Measurements from ENCODE around the gene CTNNA3.
"Not testable (repeated sequence)": the region's sequence is repeated elsewhere in the genome, so short reads cannot be mapped to it uniquely, and the experiment has no call there.

The CTNNA3 gene

GRCh38 chr10:67539312-67539711, 156.7 kb downstream of the CTNNA3 start:
- Mint-ChIP-seq H3K27me3 (peaks cover 0 to 5% of the 10 kb centered on the region in 2 donors), H3K27ac (no peak overlapping the region), H3K36me3 (no peaks in the 10 kb centered on the region), H3K4me1 (no peaks in the 10 kb centered on the region), H3K9me3 (no peaks in the 10 kb centered on the region), H3K4me3 (no peak overlapping the region)
- DNase-seq (no peak), ATAC-seq (replicated peaks) (no peak)

- ATAC-seq (replicated peaks) = no peak
- Mint-ChIP-seq H3K36me3 (no peaks in the 10 kb centered on the region), H3K27ac (no peak overlapping the region), H3K9me3 (no peaks in the 10 kb centered on the region), H3K4me1 (no peaks in the 10 kb centered on the region), H3K4me3 (no peak overlapping the region), H3K27me3 (peaks cover 0 to 6% of the 10 kb centered on the region in 2 donors)
- DNase-seq = no peak
Measured at GRCh38 chr10:67537906-67538305, 158.1 kb downstream of the CTNNA3 start.

- Mint-ChIP-seq H3K27ac (no peak overlapping the region), H3K4me3 (no peak overlapping the region), H3K36me3 (no peaks in the 10 kb centered on the region), H3K9me3 (no peaks in the 10 kb centered on the region), H3K4me1 (no peaks in the 10 kb centered on the region), H3K27me3 (peaks cover 10 to 15% of the 10 kb centered on the region in 2 donors)
- DNase-seq = no peak
- ATAC-seq (replicated peaks) = no peak
Measured at GRCh38 chr10:67533376-67533775, 162.6 kb downstream of the CTNNA3 start.

- H3K4me3 Mint-ChIP-seq; H3K27ac Mint-ChIP-seq; ATAC-seq (replicated peaks); H3K36me3 Mint-ChIP-seq; H3K9me3 Mint-ChIP-seq; H3K4me1 Mint-ChIP-seq; DNase-seq: not testable (repeated sequence)
- peaks cover 10 to 15% of the 10 kb centered on the region in 2 donors for H3K27me3 Mint-ChIP-seq
Measured at GRCh38 chr10:67530990-67531389, 165.0 kb downstream of the CTNNA3 start.

GRCh38 chr10:67527351-67527750, 168.6 kb downstream of the CTNNA3 start:
- Mint-ChIP-seq H3K36me3 (no peaks in the 10 kb centered on the region), H3K27ac (no peak overlapping the region), H3K9me3 (no peaks in the 10 kb centered on the region), H3K4me1 (no peaks in the 10 kb centered on the region), H3K27me3 (peaks cover 4 to 6% of the 10 kb centered on the region in 2 donors), H3K4me3 (no peak overlapping the region)
- DNase-seq (no peak), ATAC-seq (replicated peaks) (no peak)

- Mint-ChIP-seq H3K27me3 (no peaks in the 10 kb centered on the region), H3K9me3 (no peaks in the 10 kb centered on the region)
Measured at GRCh38 chr10:67521546-67521945, 174.4 kb downstream of the CTNNA3 start.

GRCh38 chr10:67520924-67521520, 175.0 kb downstream of the CTNNA3 start:
- ATAC-seq (replicated peaks) (peak; percentile 69 to 85), DNase-seq (no peak)
- Mint-ChIP-seq H3K27ac (no peak overlapping the region), H3K9me3 (no peaks in the 10 kb centered on the region), H3K27me3 (no peaks in the 10 kb centered on the region), H3K36me3 (no peaks in the 10 kb centered on the region), H3K4me3 (no peak overlapping the region), H3K4me1 (peaks cover 0 to 1% of the 10 kb centered on the region in 2 donors)

More at GRCh38 chr10:67521546-67521945, 174.4 kb downstream of the CTNNA3 start:
- Mint-ChIP-seq H3K36me3 (no peaks in the 10 kb centered on the region), H3K4me1 (peaks cover 0 to 1% of the 10 kb centered on the region in 2 donors), H3K27ac (no peak overlapping the region), H3K4me3 (no peak overlapping the region)
- no peak for ATAC-seq (replicated peaks)
- DNase-seq = no peak

- ATAC-seq (replicated peaks) (no peak), DNase-seq (no peak)
- H3K4me1 Mint-ChIP-seq = peaks cover 0 to 1% of the 10 kb centered on the region in 2 donors
- H3K36me3 Mint-ChIP-seq = no peaks in the 10 kb centered on the region
- no peaks in the 10 kb centered on the region for H3K27me3 Mint-ChIP-seq
- H3K9me3 Mint-ChIP-seq = no peaks in the 10 kb centered on the region
- no peak overlapping the region for H3K27ac Mint-ChIP-seq
- H3K4me3 Mint-ChIP-seq = no peak overlapping the region
Measured at GRCh38 chr10:67519434-67519833, 176.6 kb downstream of the CTNNA3 start.

GRCh38 chr10:67518756-67519155, 177.2 kb downstream of the CTNNA3 start:
- Mint-ChIP-seq H3K4me1 (peaks cover 0 to 1% of the 10 kb centered on the region in 2 donors), H3K36me3 (no peaks in the 10 kb centered on the region), H3K4me3 (no peak overlapping the region), H3K9me3 (no peaks in the 10 kb centered on the region), H3K27ac (no peak overlapping the region), H3K27me3 (no peaks in the 10 kb centered on the region)
- DNase-seq (no peak), ATAC-seq (replicated peaks) (no peak)

- H3K27me3 Mint-ChIP-seq = no peaks in the 10 kb centered on the region
- H3K4me3 Mint-ChIP-seq = no peak overlapping the region
- no peak for DNase-seq
- H3K4me1 Mint-ChIP-seq = peaks cover 0 to 1% of the 10 kb centered on the region in 2 donors
- H3K36me3 Mint-ChIP-seq = no peaks in the 10 kb centered on the region
- H3K27ac Mint-ChIP-seq = no peak overlapping the region
- ATAC-seq (replicated peaks) = no peak
- no peaks in the 10 kb centered on the region for H3K9me3 Mint-ChIP-seq
Measured at GRCh38 chr10:67518043-67518442, 178.0 kb downstream of the CTNNA3 start.

GRCh38 chr10:67506757-67507091, 189.3 kb downstream of the CTNNA3 start:
- Mint-ChIP-seq H3K4me1 (no peaks in the 10 kb centered on the region), H3K27ac (no peak overlapping the region), H3K27me3 (no peaks in the 10 kb centered on the region), H3K9me3 (peaks cover 1 to 4% of the 10 kb centered on the region in 2 donors), H3K4me3 (no peak overlapping the region), H3K36me3 (no peaks in the 10 kb centered on the region)
- DNase-seq = no peak
- ATAC-seq (replicated peaks) = no peak

- H3K27me3 Mint-ChIP-seq = no peaks in the 10 kb centered on the region
- no peak for ATAC-seq (replicated peaks)
Measured at GRCh38 chr10:67506083-67506756, 189.8 kb downstream of the CTNNA3 start.

GRCh38 chr10:67492317-67493019, 203.5 kb downstream of the CTNNA3 start:
- Mint-ChIP-seq H3K27ac (no peak overlapping the region), H3K27me3 (no peaks in the 10 kb centered on the region), H3K4me1 (no peaks in the 10 kb centered on the region), H3K4me3 (no peak overlapping the region), H3K9me3 (peaks cover 0 to under 1% of the 10 kb centered on the region in 2 donors), H3K36me3 (no peaks in the 10 kb centered on the region)
- DNase-seq = no peak
- no peak for ATAC-seq (replicated peaks)

More at GRCh38 chr10:67506083-67506756, 189.8 kb downstream of the CTNNA3 start:
- Mint-ChIP-seq H3K36me3 (no peaks in the 10 kb centered on the region), H3K9me3 (peaks cover 4 to 6% of the 10 kb centered on the region in 2 donors), H3K4me3 (no peak overlapping the region), H3K27ac (no peak overlapping the region), H3K4me1 (no peaks in the 10 kb centered on the region)
- no peak for DNase-seq

GRCh38 chr10:67487906-67488619, 207.9 kb downstream of the CTNNA3 start:
- Mint-ChIP-seq H3K27me3 (no peaks in the 10 kb centered on the region), H3K27ac (no peak overlapping the region), H3K4me3 (no peak overlapping the region), H3K9me3 (peaks cover 2 to 3% of the 10 kb centered on the region in 2 donors), H3K4me1 (peaks cover 0 to 2% of the 10 kb centered on the region in 2 donors), H3K36me3 (no peaks in the 10 kb centered on the region)
- ATAC-seq (replicated peaks) (no peak), DNase-seq (no peak)

Measured in stimulated activated naive B cell treated with anti-CD40 and anti-IgM and Interleukin-4, amounts not matched to agents 10 μg/mL and 1 μg/mL and 100 μg/mL, for 72 hours (primary cell).